GM18870 (cell line): ENCODE data around the gene PSPH.
"Not testable (repeated sequence)": the region's sequence is repeated elsewhere in the genome, so short reads cannot be mapped to it uniquely, and the experiment has no call there.

ENCODE experiments used
- ATAC-seq: cut with Tn5 transposase; IDR thresholded peaks from one replicate; pipeline ENCODE4 v1.9.1; 2021; ENCODE audit warnings: moderate library complexity; ENCODE audit not compliant: unreplicated experiment

The PSPH gene

GRCh38 chr7:56063500-56063881, 12.2 kb upstream of the PSPH start:
- ATAC-seq = no peak

GRCh38 chr7:56062382-56062781, 11.1 kb upstream of the PSPH start:
- no peak for ATAC-seq

GRCh38 chr7:56053993-56054392, 2.7 kb upstream of the PSPH start:
- no peak for ATAC-seq

GRCh38 chr7:56053379-56053778, 2.1 kb upstream of the PSPH start:
- ATAC-seq = no peak

GRCh38 chr7:56051053-56051338, 248 bp downstream of the PSPH start:
- no peak for ATAC-seq

- ATAC-seq = not testable (repeated sequence)
Measured at GRCh38 chr7:56048763-56049162, 2.5 kb downstream of the PSPH start.

GRCh38 chr7:56048245-56048644, 3.0 kb downstream of the PSPH start:
- ATAC-seq = no peak

- ATAC-seq = not testable (repeated sequence)
Measured at GRCh38 chr7:56047446-56048116, 3.7 kb downstream of the PSPH start.

- ATAC-seq = no peak
Measured at GRCh38 chr7:56046721-56047445, 4.4 kb downstream of the PSPH start.

GRCh38 chr7:56045758-56046157, 5.5 kb downstream of the PSPH start:
- ATAC-seq = not testable (repeated sequence)

- no peak for ATAC-seq
Measured at GRCh38 chr7:56040730-56041129, 10.5 kb downstream of the PSPH start.

- ATAC-seq = peak; percentile 91
Measured at GRCh38 chr7:56033671-56034432, 17.4 kb downstream of the PSPH start.

GRCh38 chr7:56032578-56032977, 18.7 kb downstream of the PSPH start:
- not testable (repeated sequence) for ATAC-seq

GRCh38 chr7:56031556-56031955, 19.7 kb downstream of the PSPH start:
- ATAC-seq = not testable (repeated sequence)

- no peak for ATAC-seq
Measured at GRCh38 chr7:56030340-56030739, 20.9 kb downstream of the PSPH start.

GRCh38 chr7:56028942-56029630, 22.2 kb downstream of the PSPH start:
- no peak for ATAC-seq

- no peak for ATAC-seq
Measured at GRCh38 chr7:56026538-56026937, 24.7 kb downstream of the PSPH start.

- no peak for ATAC-seq
Measured at GRCh38 chr7:56023500-56023899, 27.7 kb downstream of the PSPH start.

- ATAC-seq = no peak
Measured at GRCh38 chr7:56019501-56019900, 31.7 kb downstream of the PSPH start.

- not testable (repeated sequence) for ATAC-seq
Measured at GRCh38 chr7:56017015-56017414, 34.2 kb downstream of the PSPH start.

GRCh38 chr7:56009695-56010094, 41.5 kb downstream of the PSPH start:
- ATAC-seq = no peak
